GM12875 (cell line): ENCODE data around the gene BTD.

Experiments used
- H3K4me3 ChIP-seq: one replicate; pipeline ENCODE4 v1.5.1; 2011; ENCODE audit warnings: low read depth, low read length, control low read depth
- TF ChIP-seq, protein P1 (sequence below): IDR thresholded peaks from 2 replicates; pipeline ENCODE4 v1.5.1; 2011; ENCODE audit warnings: low read depth, mild to moderate bottlenecking, control low read depth, inconsistent platforms, low read length, moderate library complexity, borderline replicate concordance; ENCODE audit not compliant: insufficient read depth

BTD gene

GRCh38 chr3:15562560-15562959, 39.0 kb upstream of the BTD start:
- TF ChIP-seq, protein P1, sequence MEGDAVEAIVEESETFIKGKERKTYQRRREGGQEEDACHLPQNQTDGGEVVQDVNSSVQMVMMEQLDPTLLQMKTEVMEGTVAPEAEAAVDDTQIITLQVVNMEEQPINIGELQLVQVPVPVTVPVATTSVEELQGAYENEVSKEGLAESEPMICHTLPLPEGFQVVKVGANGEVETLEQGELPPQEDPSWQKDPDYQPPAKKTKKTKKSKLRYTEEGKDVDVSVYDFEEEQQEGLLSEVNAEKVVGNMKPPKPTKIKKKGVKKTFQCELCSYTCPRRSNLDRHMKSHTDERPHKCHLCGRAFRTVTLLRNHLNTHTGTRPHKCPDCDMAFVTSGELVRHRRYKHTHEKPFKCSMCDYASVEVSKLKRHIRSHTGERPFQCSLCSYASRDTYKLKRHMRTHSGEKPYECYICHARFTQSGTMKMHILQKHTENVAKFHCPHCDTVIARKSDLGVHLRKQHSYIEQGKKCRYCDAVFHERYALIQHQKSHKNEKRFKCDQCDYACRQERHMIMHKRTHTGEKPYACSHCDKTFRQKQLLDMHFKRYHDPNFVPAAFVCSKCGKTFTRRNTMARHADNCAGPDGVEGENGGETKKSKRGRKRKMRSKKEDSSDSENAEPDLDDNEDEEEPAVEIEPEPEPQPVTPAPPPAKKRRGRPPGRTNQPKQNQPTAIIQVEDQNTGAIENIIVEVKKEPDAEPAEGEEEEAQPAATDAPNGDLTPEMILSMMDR: no peak
- H3K4me3 ChIP-seq: no peak overlapping the region

- no peak overlapping the region for H3K4me3 ChIP-seq
- TF ChIP-seq, protein P1: no peak
These were observed 38.4 kb upstream of the BTD start for GRCh38 chr3:15563190-15563589.

- H3K4me3 ChIP-seq: no peak overlapping the region
- TF ChIP-seq, protein P1: no peak
These were observed 29.4 kb upstream of the BTD start for GRCh38 chr3:15572138-15572537.

GRCh38 chr3:15575446-15575845, 26.1 kb upstream of the BTD start:
- H3K4me3 ChIP-seq: no peak overlapping the region
- TF ChIP-seq, protein P1: no peak

GRCh38 chr3:15576475-15576874, 25.1 kb upstream of the BTD start:
- TF ChIP-seq, protein P1: no peak
- no peak overlapping the region for H3K4me3 ChIP-seq

DNA sequence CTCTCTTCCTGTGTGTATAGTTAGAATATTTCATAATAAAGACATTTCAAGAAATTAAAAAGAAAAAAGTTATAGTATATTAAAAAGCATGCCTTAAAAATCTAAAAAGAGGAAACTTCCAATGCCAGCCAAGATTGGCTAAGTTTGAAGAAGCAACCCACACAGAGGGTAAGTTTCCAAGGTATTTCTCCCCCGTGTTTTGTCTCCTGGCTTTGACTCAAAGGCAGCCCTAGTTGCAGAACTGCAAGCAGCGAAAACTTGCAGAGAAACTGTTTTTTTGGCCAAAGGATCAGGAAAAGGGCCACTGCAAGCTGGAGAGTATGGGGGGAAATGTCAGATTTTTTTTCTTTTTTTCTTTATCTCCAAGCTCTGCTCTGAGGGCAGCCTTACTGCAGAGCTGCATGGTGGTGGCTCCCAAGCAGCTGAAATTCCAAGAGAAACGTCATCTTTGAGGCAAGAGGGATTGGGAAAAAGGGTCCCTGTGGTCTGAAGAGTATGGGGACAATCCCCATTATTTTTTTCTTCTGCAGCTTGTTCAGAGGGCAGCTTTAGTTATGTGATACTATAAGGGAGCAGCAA, 23.2 kb upstream of the BTD start:
- TF ChIP-seq, protein P1: no peak
- H3K4me3 ChIP-seq: no peak overlapping the region

GRCh38 chr3:15579051-15579450, 22.5 kb upstream of the BTD start:
- TF ChIP-seq, protein P1: no peak
- H3K4me3 ChIP-seq: no peak overlapping the region
